ENCODE measurements around the gene NAXE.
A peak's percentile ranks its signal among the peaks of the same experiment; 100 is the strongest.

NAXE gene

DNA sequence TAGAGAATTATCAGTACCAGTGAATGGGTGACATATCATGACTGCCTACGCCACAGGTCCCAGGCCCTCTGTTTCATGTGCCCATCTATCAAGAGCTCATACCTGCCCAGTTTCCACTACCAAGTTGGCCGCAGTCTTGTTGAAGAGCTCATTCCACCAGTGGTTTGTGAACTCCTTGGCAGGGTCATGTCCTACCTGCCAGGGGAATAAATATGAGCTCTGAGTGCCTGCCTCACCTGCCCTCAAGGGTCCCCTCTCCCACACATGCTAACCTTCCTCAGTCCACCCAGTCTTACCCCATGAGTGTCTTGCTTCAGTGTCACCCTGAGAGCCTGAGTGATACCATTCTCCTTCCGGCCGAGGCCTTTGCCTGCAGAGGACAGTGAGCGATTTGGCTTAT is 6.5 kb downstream of the NAXE start:
- no peaks in the 10 kb centered on the region for H3K36me3 ChIP-seq (ENCODE audit: control insufficient read depth, insufficient read depth, low read length)

DNA sequence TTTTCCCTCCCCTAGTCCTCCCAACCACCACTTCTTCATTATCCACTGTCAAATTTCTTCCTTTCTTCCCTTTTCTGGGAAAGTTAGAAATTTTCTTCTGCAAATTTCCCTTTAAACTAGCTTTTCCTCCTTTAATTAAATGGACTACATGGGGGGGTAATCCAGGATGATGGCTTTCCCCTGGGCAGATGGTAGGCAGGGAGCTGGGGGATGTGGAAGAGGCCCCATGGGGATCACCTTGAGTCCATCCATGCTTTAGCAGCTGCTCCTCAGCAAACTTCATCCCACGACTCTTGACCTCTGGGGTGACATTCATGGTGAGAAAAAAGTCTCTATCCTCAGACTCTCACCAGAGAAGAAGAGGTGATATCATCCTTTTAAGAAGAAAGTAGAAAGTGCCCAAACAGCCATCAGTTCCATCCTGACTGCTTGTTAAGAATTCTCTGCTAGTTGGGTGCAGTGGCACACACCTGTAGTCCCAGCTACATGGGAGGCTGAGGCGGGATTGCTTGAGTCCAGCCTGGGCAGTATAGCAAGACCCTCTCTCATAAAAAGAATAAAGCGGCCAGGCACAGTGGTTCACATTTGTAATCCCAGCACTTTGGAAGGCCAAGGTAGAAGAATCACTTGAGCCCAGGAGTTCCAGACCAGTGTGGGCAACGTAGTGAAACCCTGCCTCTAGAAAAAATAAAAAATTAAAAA is 7.3 kb downstream of the NAXE start:
- H2AFZ ChIP-seq: no peak overlapping the region
- no peaks in the 10 kb centered on the region for H3K9me3 ChIP-seq (ENCODE audit: control insufficient read depth, low read length)
- H3K9ac ChIP-seq: no peak overlapping the region
- no peaks in the 10 kb centered on the region for H3K27me3 ChIP-seq (ENCODE audit: control insufficient read depth, insufficient read depth, low read length)
- H3K4me3 ChIP-seq (ENCODE audit: low read depth, low read length): no peak overlapping the region
- H3K27ac ChIP-seq: no peak overlapping the region
- TF ChIP-seq, protein P1, sequence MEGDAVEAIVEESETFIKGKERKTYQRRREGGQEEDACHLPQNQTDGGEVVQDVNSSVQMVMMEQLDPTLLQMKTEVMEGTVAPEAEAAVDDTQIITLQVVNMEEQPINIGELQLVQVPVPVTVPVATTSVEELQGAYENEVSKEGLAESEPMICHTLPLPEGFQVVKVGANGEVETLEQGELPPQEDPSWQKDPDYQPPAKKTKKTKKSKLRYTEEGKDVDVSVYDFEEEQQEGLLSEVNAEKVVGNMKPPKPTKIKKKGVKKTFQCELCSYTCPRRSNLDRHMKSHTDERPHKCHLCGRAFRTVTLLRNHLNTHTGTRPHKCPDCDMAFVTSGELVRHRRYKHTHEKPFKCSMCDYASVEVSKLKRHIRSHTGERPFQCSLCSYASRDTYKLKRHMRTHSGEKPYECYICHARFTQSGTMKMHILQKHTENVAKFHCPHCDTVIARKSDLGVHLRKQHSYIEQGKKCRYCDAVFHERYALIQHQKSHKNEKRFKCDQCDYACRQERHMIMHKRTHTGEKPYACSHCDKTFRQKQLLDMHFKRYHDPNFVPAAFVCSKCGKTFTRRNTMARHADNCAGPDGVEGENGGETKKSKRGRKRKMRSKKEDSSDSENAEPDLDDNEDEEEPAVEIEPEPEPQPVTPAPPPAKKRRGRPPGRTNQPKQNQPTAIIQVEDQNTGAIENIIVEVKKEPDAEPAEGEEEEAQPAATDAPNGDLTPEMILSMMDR (IDR thresholded peaks at IDR 0.05): no peak
- no peaks in the 10 kb centered on the region for H3K79me2 ChIP-seq
- H3K4me2 ChIP-seq (ENCODE audit: low read length): no peak overlapping the region
- no peaks in the 10 kb centered on the region for H3K4me1 ChIP-seq
- no peaks in the 10 kb centered on the region for H3K36me3 ChIP-seq (ENCODE audit: control insufficient read depth, insufficient read depth, low read length)

More for the DNA sequence above, 6.5 kb downstream of the NAXE start:
- H3K27ac ChIP-seq: no peak overlapping the region
- H3K4me3 ChIP-seq (ENCODE audit: low read depth, low read length): no peak overlapping the region
- H3K4me1 ChIP-seq: no peaks in the 10 kb centered on the region
- no peak overlapping the region for H3K9ac ChIP-seq
- H3K4me2 ChIP-seq (ENCODE audit: low read length): no peak overlapping the region
- H3K79me2 ChIP-seq: no peaks in the 10 kb centered on the region
- no peak overlapping the region for H2AFZ ChIP-seq
- H3K9me3 ChIP-seq (ENCODE audit: control insufficient read depth, low read length): no peaks in the 10 kb centered on the region
- TF ChIP-seq, protein P1 (IDR thresholded peaks at IDR 0.05): no peak
- no peaks in the 10 kb centered on the region for H3K27me3 ChIP-seq (ENCODE audit: control insufficient read depth, insufficient read depth, low read length)

DNA sequence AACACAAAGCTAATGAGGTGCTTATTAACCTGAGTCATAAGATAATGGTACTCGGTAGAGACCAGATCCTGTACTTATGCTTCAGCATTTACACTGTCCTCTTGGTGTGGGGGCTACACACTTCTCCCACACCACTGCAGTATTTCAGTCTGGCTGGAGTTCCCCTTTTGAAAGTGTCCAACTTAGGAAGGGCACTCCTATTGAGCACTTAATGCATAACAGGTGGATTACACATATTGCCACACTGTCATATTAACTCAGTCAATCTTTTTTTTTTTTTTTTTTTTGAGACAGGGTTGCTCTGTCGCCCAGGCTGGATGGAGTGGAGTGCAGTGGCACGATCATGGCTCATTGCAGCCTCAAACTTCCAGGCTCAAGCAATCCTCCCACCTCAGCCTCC is 8.2 kb downstream of the NAXE start:
- Histone ChIP-seq H3K79me2 (no peaks in the 10 kb centered on the region), H3K36me3 (ENCODE audit: control insufficient read depth, insufficient read depth, low read length) (no peaks in the 10 kb centered on the region), H3K9ac (no peak overlapping the region), H3K4me2 (ENCODE audit: low read length) (no peak overlapping the region), H3K4me1 (no peaks in the 10 kb centered on the region), H3K27me3 (ENCODE audit: control insufficient read depth, insufficient read depth, low read length) (no peaks in the 10 kb centered on the region), H3K27ac (no peak overlapping the region), H3K4me3 (ENCODE audit: low read depth, low read length) (no peak overlapping the region), H2AFZ (no peak overlapping the region), H3K9me3 (ENCODE audit: control insufficient read depth, low read length) (no peaks in the 10 kb centered on the region)
- TF ChIP-seq, protein P1 (IDR thresholded peaks at IDR 0.05): no peak

DNA sequence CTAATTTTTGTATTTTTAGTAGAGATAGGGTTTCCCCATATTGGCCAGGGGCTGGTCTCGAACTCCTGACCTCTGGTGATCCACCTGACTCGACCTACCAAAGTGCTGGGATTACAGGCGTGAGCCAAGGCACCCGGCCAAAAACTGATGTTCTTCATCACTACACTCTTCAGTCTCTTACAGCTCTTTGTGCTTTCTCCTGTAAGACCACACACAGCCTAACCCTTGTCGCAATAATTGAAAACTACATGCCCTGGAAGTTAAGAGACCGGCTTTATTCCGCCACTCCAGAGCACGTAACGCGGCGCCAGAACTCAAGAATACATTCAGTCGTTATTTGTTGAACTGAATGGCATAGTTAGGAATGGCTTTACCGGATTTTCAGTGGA is 9.2 kb downstream of the NAXE start:
- Histone ChIP-seq H3K9ac (no peak overlapping the region), H3K4me2 (ENCODE audit: low read length) (peak overlapping the region; percentile 68), H2AFZ (peak overlapping the region; percentile 90), H3K9me3 (ENCODE audit: control insufficient read depth, low read length) (no peaks in the 10 kb centered on the region), H3K79me2 (no peaks in the 10 kb centered on the region), H3K27me3 (ENCODE audit: control insufficient read depth, insufficient read depth, low read length) (no peaks in the 10 kb centered on the region), H3K4me3 (ENCODE audit: low read depth, low read length) (peak overlapping the region; percentile 80), H3K27ac (peak overlapping the region; percentile 54), H3K36me3 (ENCODE audit: control insufficient read depth, insufficient read depth, low read length) (no peaks in the 10 kb centered on the region), H3K4me1 (no peaks in the 10 kb centered on the region)
- TF ChIP-seq, protein P1 (IDR thresholded peaks at IDR 0.05): no peak
